ENCODE results near the gene ADAM22.

The ADAM22 gene

GRCh38 chr7:88116235-88116795, 182.3 kb downstream of the ADAM22 start:
- H3K4me3 ChIP-seq (ENCODE audit: low read length), result no peak overlapping the region

GRCh38 chr7:88117325-88117724, 183.3 kb downstream of the ADAM22 start:
- H3K4me3 ChIP-seq (ENCODE audit: low read length), result no peak overlapping the region
- no peak for TF ChIP-seq CTCF (conservative IDR thresholded peaks at IDR 0.05; ENCODE audit: low read length)
- no peak for DNase-seq (ENCODE audit: low read depth)

More at GRCh38 chr7:88116235-88116795, 182.3 kb downstream of the ADAM22 start:
- no peak for TF ChIP-seq CTCF (conservative IDR thresholded peaks at IDR 0.05; ENCODE audit: low read length)
- DNase-seq (ENCODE audit: low read depth), result no peak

GRCh38 chr7:88121335-88121734, 187.3 kb downstream of the ADAM22 start:
- TF ChIP-seq CTCF (conservative IDR thresholded peaks at IDR 0.05; ENCODE audit: low read length), result no peak
- DNase-seq (ENCODE audit: low read depth), result no peak
- no peak overlapping the region for H3K4me3 ChIP-seq (ENCODE audit: low read length)

GRCh38 chr7:88127637-88128290, 193.7 kb downstream of the ADAM22 start:
- no peak overlapping the region for H3K4me3 ChIP-seq (ENCODE audit: low read length)
- TF ChIP-seq CTCF (conservative IDR thresholded peaks at IDR 0.05; ENCODE audit: low read length), result no peak
- no peak for DNase-seq (ENCODE audit: low read depth)

- no peak for TF ChIP-seq CTCF (conservative IDR thresholded peaks at IDR 0.05; ENCODE audit: low read length)
- no peak overlapping the region for H3K4me3 ChIP-seq (ENCODE audit: low read length)
- DNase-seq (ENCODE audit: low read depth), result no peak
These were observed 198.7 kb downstream of the ADAM22 start for GRCh38 chr7:88132725-88133124.

GRCh38 chr7:88140947-88141346, 206.9 kb downstream of the ADAM22 start:
- no peak for DNase-seq (ENCODE audit: low read depth)
- H3K4me3 ChIP-seq (ENCODE audit: low read length), result no peak overlapping the region
- no peak for TF ChIP-seq CTCF (conservative IDR thresholded peaks at IDR 0.05; ENCODE audit: low read length)

- DNase-seq (ENCODE audit: low read depth), result no peak
- TF ChIP-seq CTCF (conservative IDR thresholded peaks at IDR 0.05; ENCODE audit: low read length), result no peak
- no peak overlapping the region for H3K4me3 ChIP-seq (ENCODE audit: low read length)
These were observed 207.4 kb downstream of the ADAM22 start for GRCh38 chr7:88141479-88141878.

Measured in AG10803 (cell line).